HCT116 (cell line): ENCODE measurements around the gene GNA12. TPM values are rescaled to one million over a fixed set of nuclear protein-coding genes. Genes with fewer than 3 reads are reported as not detected.

Source experiments
- ATAC-seq: fragments of 200-7000 bp; cut with Tn5 transposase; 2 replicates; pipeline ENCODE4 v1.9.1; 2020; ENCODE audit warnings: mild to moderate bottlenecking, moderate library complexity
- BruUV-seq: library from RNA; stranded (reverse); fragments of 400-500 nt; replicated peaks from 2 replicates; lab custom pipeline; 2021; lab: Mats Ljungman, UMichigan
- CTCF ChIA-PET: fragments of 300-600 bp; sonication (Branson Sonifier 250); formaldehyde crosslinking; loops from one replicate; lab custom pipeline; 2021; ENCODE audit warnings: antibody characterized with exemption; lab: Charles Lee
- POLR2A ChIA-PET: fragments of 300-600, 350-600 bp; sonication (Branson Sonifier 250); formaldehyde crosslinking; loops from one replicate; lab custom pipeline; 2021; ENCODE audit warnings: antibody characterized with exemption; lab: Charles Lee
- RAD21 ChIA-PET, 2 experiments: fragments of 300-600 bp; sonication (Branson Sonifier 250); formaldehyde crosslinking; loops; one replicate each; lab custom pipeline; 2023; ENCODE audit warnings: low total read pairs in 2 of 2; ENCODE audit not compliant: uncharacterized antibody in 2 of 2, unreplicated experiment in 2 of 2, low non-redundant PET in 1 of 2; lab: Charles Lee
- DNase-seq: peaks from one replicate; pipeline ENCODE4 v3.0.0-alpha.2; 2010; ENCODE audit warnings: low read depth, low spot score
- H2AFZ ChIP-seq: fragments of 200-600 bp; shearing (Covaris generic), sonication (generic); 2 replicates; pipeline ENCODE4 v1.6.1; 2017; ENCODE audit warnings: low read depth, mixed run types, mixed read lengths, antibody characterized with exemption, low read length; ENCODE audit not compliant: poor library complexity, severe bottlenecking
- H3K27ac ChIP-seq: 2 replicates; pipeline ENCODE4 v1.5.1; 2012; ENCODE audit warnings: low read depth, low read length
- H3K27me3 ChIP-seq: fragments of 200-600 bp; sonication (generic); 2 replicates; pipeline ENCODE4 v1.6.1; 2016; ENCODE audit warnings: mixed run types, low read length, mixed read lengths; ENCODE audit not compliant: insufficient read depth
- H3K36me3 ChIP-seq, 2 experiments: fragments of 200-500 bp in 1 of 2; fragments of 200-600 bp in 1 of 2; sonication (Bioruptor generic) in 1 of 2; sonication (generic) in 1 of 2; 2 replicates each; pipeline versions ENCODE4 v1.5.1 to v1.6.1; 2014 to 2016; ENCODE audit warnings: low read length in 2 of 2, inconsistent platforms in 1 of 2, mixed read lengths in 1 of 2, mixed run types in 1 of 2; ENCODE audit not compliant: insufficient read depth in 2 of 2, control insufficient read depth in 1 of 2
- H3K4me1 ChIP-seq, 2 experiments: fragments of 200-600 bp in 1 of 2; sonication (generic) in 1 of 2; 2 replicates each; pipeline versions ENCODE4 v1.5.1 to v1.6.1; 2012 to 2017; ENCODE audit warnings: low read length in 2 of 2, inconsistent platforms in 1 of 2, mild to moderate bottlenecking in 1 of 2, mixed read lengths in 1 of 2, mixed run types in 1 of 2, moderate library complexity in 1 of 2; ENCODE audit not compliant: insufficient read depth in 2 of 2, control insufficient read depth in 1 of 2
- H3K4me2 ChIP-seq: fragments of 200-600 bp; sonication (generic); 2 replicates; pipeline ENCODE4 v1.6.1; 2017; ENCODE audit warnings: mixed run types, low read length, mixed read lengths
- H3K4me3 ChIP-seq, 2 experiments: fragments of 200-600 bp in 1 of 2; sonication (generic) in 1 of 2; replicated peaks in 1 of 2; 2 replicates each; pipeline ENCODE4 v1.5.1; 2011 to 2016; ENCODE audit warnings: low read length in 2 of 2, control low read depth in 1 of 2, low read depth in 1 of 2, mild to moderate bottlenecking in 1 of 2, mixed read lengths in 1 of 2, mixed run types in 1 of 2
- H3K79me2 ChIP-seq: fragments of 200-600 bp; sonication (generic); 2 replicates; pipeline ENCODE4 v1.6.1; 2017; ENCODE audit warnings: mild to moderate bottlenecking, mixed run types, low read length, moderate library complexity, mixed read lengths; ENCODE audit not compliant: insufficient read depth
- H3K9ac ChIP-seq: fragments of 200-600 bp; sonication (generic); 2 replicates; pipeline ENCODE4 v1.6.1; 2016; ENCODE audit warnings: low read length, mixed read lengths
- H3K9me2 ChIP-seq: fragments of 200-600 bp; sonication (generic), shearing (Covaris generic); 2 replicates; pipeline ENCODE4 v1.6.1; 2017; ENCODE audit warnings: mixed run types, mild to moderate bottlenecking, moderate library complexity; ENCODE audit not compliant: insufficient read depth
- H3K9me3 ChIP-seq, 2 experiments: fragments of 200-500 bp in 1 of 2; fragments of 200-600 bp in 1 of 2; sonication (Bioruptor generic) in 1 of 2; sonication (generic) in 1 of 2; 2 replicates each; pipeline ENCODE4 v1.6.1; 2014 to 2017; ENCODE audit warnings: low read length in 2 of 2, mixed read lengths in 2 of 2, inconsistent platforms in 1 of 2, low read depth in 1 of 2, mild to moderate bottlenecking in 1 of 2, mixed run types in 1 of 2, moderate library complexity in 1 of 2; ENCODE audit not compliant: control insufficient read depth in 1 of 2, insufficient read depth in 1 of 2
- H4K20me1 ChIP-seq: fragments of 200-600 bp; sonication (generic), shearing (Covaris generic); 2 replicates; pipeline ENCODE4 v1.6.1; 2017; ENCODE audit warnings: mixed run types, mild to moderate bottlenecking, moderate library complexity; ENCODE audit not compliant: insufficient read depth
- ATF3 ChIP-seq: IDR thresholded peaks from 2 replicates; pipeline ENCODE4 v1.6.1; 2012
- CBX3 ChIP-seq: IDR thresholded peaks from 2 replicates; pipeline ENCODE4 v1.6.1; 2012; ENCODE audit warnings: low read depth
- CEBPB ChIP-seq: IDR thresholded peaks from 2 replicates; pipeline ENCODE4 v1.6.1; 2012; ENCODE audit warnings: low read depth
- CTCF ChIP-seq, 3 experiments: fragments of 200-600 bp in 1 of 3; sonication (generic) in 1 of 3; IDR thresholded peaks in 2 of 3; conservative IDR thresholded peaks in 1 of 3; 2 replicates each; pipeline ENCODE4 v1.5.1; 2012 to 2017; ENCODE audit warnings: low read depth in 2 of 3, low read length in 2 of 3, antibody characterized with exemption in 1 of 3, borderline replicate concordance in 1 of 3, control low read depth in 1 of 3, mild to moderate bottlenecking in 1 of 3, mixed read lengths in 1 of 3, mixed run types in 1 of 3, moderate library complexity in 1 of 3; ENCODE audit not compliant: insufficient read depth in 1 of 3
- EGR1 ChIP-seq: IDR thresholded peaks from 2 replicates; pipeline ENCODE4 v1.6.1; 2012; ENCODE audit warnings: low read depth
- ELF1 ChIP-seq: IDR thresholded peaks from 2 replicates; pipeline ENCODE4 v1.6.1; 2012; ENCODE audit warnings: low read depth, borderline replicate concordance
- EZH2 ChIP-seq: fragments of 200-600 bp; sonication (generic); IDR thresholded peaks from 2 replicates; pipeline ENCODE4 v1.6.1; 2017; ENCODE audit warnings: antibody characterized with exemption, mixed run types
- EZH2phosphoT487 ChIP-seq: fragments of 200-600 bp; IDR thresholded peaks from 2 replicates; pipeline ENCODE4 v1.6.1; 2018; ENCODE audit warnings: antibody characterized with exemption, borderline replicate concordance
- FOSL1 ChIP-seq: IDR thresholded peaks from 2 replicates; pipeline ENCODE4 v1.6.1; 2012; ENCODE audit warnings: low read depth
- JUND ChIP-seq: IDR thresholded peaks from 2 replicates; pipeline ENCODE4 v1.6.1; 2012
- MAX ChIP-seq: IDR thresholded peaks from 2 replicates; pipeline ENCODE4 v1.6.1; 2012
- POLR2A ChIP-seq: IDR thresholded peaks from 2 replicates; pipeline ENCODE4 v1.7.0; 2011; ENCODE audit warnings: borderline replicate concordance; ENCODE audit not compliant: insufficient read depth, insufficient read length; ENCODE audit errors: extremely low read depth
- POLR2AphosphoS5 ChIP-seq: IDR thresholded peaks from 2 replicates; pipeline ENCODE4 v1.6.1; 2011; ENCODE audit warnings: mild to moderate bottlenecking, low read depth, low read length, moderate library complexity
- SIN3A ChIP-seq: IDR thresholded peaks from 2 replicates; pipeline ENCODE4 v1.6.1; 2012; ENCODE audit warnings: low read depth
- SP1 ChIP-seq: IDR thresholded peaks from 2 replicates; pipeline ENCODE4 v1.6.1; 2012; ENCODE audit warnings: low read depth
- YY1 ChIP-seq: IDR thresholded peaks from 2 replicates; pipeline ENCODE4 v1.6.1; 2011; ENCODE audit warnings: low read length, low read depth, moderate library complexity, mild to moderate bottlenecking; ENCODE audit not compliant: insufficient replicate concordance; ENCODE audit errors: extremely low read depth
- ZFX ChIP-seq: fragments of 450-650 bp; IDR thresholded peaks from 2 replicates; pipeline ENCODE4 v1.6.1; 2017
- ZNF274 ChIP-seq: fragments of 200-500 bp; sonication (Bioruptor generic); IDR thresholded peaks from 2 replicates; pipeline ENCODE4 v1.6.1; 2014; ENCODE audit warnings: mild to moderate bottlenecking, low read depth, low read length, inconsistent platforms
- intact Hi-C: fragments of 100-400 bp; cut with micrococcal nuclease; formaldehyde crosslinking; loops from 2 replicates; pipeline ENCODE4 v1.10.0; 2022
- total RNA-seq: library from RNA; stranded (reverse); gene quantifications from one replicate; pipeline ENCODE4 v1.2.1, GENCODE V29; 2021; ENCODE audit not compliant: unreplicated experiment

Gene GNA12
- total RNA-seq, 1 experiment from 2014 or later = 32.6 TPM

DNA sequence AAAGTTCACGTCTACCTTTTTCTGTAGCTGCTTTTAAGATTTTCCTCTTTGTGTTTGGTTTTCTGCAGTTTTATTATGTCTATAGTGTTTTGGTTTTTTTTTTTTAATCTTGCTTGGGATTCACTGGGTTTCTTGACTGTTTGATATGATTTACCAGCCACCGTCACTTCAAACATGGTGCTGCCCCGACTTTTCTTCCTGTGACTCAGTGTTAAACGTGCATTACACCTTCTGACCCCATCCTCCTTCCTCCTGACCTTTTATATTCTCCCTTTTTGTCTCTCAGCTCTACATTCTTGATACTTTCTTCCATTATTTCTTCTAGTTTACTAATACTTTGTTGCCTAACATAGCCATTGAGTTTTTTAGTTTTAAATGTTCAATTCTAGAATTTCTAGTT, 61.5 kb downstream of the GNA12 start:
- DNase-seq = no peak
- ChIA-PET RAD21 (no interaction called here), POLR2A (no interaction called here), CTCF (no interaction called here)
- H3K27ac ChIP-seq = no peak overlapping the region
- ATAC-seq = no peak
- no peaks in the 10 kb centered on the region; a peak in 1 of 4 replicates for H3K4me1 ChIP-seq
- H3K9me2 ChIP-seq = no peaks in the 10 kb centered on the region
- H3K4me2 ChIP-seq = no peak overlapping the region
- intact Hi-C loops = no loop called here
- H3K4me3 ChIP-seq = no peak overlapping the region
- no peaks in the 10 kb centered on the region for H3K9me3 ChIP-seq
- H2AFZ ChIP-seq = no peak overlapping the region
- TF ChIP-seq CBX3 = no peak
- TF ChIP-seq POLR2A = no peak
- TF ChIP-seq EZH2phosphoT487 = no peak
- no peak for TF ChIP-seq ZNF274
- no peak for TF ChIP-seq CEBPB
- no peak for TF ChIP-seq MAX
- TF ChIP-seq CTCF (IDR thresholded peaks at IDR 0.05 in 2 of 3, conservative IDR thresholded peaks at IDR 0.05 in 1 of 3; ENCODE audit: borderline replicate concordance in 1 of 3, insufficient read depth in 1 of 3, low read depth in 2 of 3, low read length in 2 of 3) = no peak
- no peak for TF ChIP-seq FOSL1
- H3K79me2 ChIP-seq = no peaks in the 10 kb centered on the region; the same call in 1 of the 2 replicates
- no peaks in the 10 kb centered on the region for H4K20me1 ChIP-seq
- BruUV-seq = no TSS peak
- H3K27me3 ChIP-seq = no peaks in the 10 kb centered on the region
- H3K9ac ChIP-seq = no peak overlapping the region
- no peaks in the 10 kb centered on the region; a peak in 1 of 4 replicates for H3K36me3 ChIP-seq

- no TSS peak for BruUV-seq
- no peaks in the 10 kb centered on the region; a peak in 1 of 4 replicates for H3K4me1 ChIP-seq
- no peaks in the 10 kb centered on the region for H3K27me3 ChIP-seq
- no peak overlapping the region for H3K9ac ChIP-seq
- POLR2A ChIA-PET = no interaction called here
- H3K4me2 ChIP-seq = no peak overlapping the region
- H3K9me2 ChIP-seq = no peaks in the 10 kb centered on the region
- H2AFZ ChIP-seq = no peak overlapping the region
- no peak for DNase-seq
- RAD21 ChIA-PET = no interaction called here
- no peak overlapping the region for H3K4me3 ChIP-seq
- intact Hi-C loops = no loop called here
- CTCF ChIA-PET = no interaction called here
- H3K9me3 ChIP-seq = no peaks in the 10 kb centered on the region
- no peaks in the 10 kb centered on the region for H3K36me3 ChIP-seq
- H3K27ac ChIP-seq = no peak overlapping the region
- H4K20me1 ChIP-seq = no peaks in the 10 kb centered on the region
- ATAC-seq = no peak
- H3K79me2 ChIP-seq = no peaks in the 10 kb centered on the region; the same call in 1 of the 2 replicates
- TF ChIP-seq POLR2AphosphoS5 (no peak), ELF1 (no peak), YY1 (no peak), SP1 (no peak), JUND (no peak), CBX3 (no peak), SIN3A (no peak), ZFX (no peak), ZNF274 (no peak), POLR2A (no peak), CEBPB (no peak), ATF3 (no peak), CTCF (IDR thresholded peaks at IDR 0.05 in 2 of 3, conservative IDR thresholded peaks at IDR 0.05 in 1 of 3; ENCODE audit: borderline replicate concordance in 1 of 3, insufficient read depth in 1 of 3, low read depth in 2 of 3, low read length in 2 of 3) (no peak), EGR1 (no peak), EZH2 (no peak), FOSL1 (no peak)
Observed at GRCh38 chr7:2782121-2782520, 62.0 kb downstream of the GNA12 start.
